Stomach (tissue), 9 donors: ENCODE results near the gene SBF1. TPM values are rescaled to one million over a fixed set of nuclear protein-coding genes. Genes with fewer than 3 reads are reported as not detected.

ENCODE experiments used
- DNase-seq, 2 donors: peaks; one replicate each; pipeline versions ENCODE4 v3.0.0 to v3.0.0-alpha.2; 2013 to 2019
- H3K27ac ChIP-seq, 5 donors: fragments of 200-600 bp in 4 of 5; sonication (generic) in 4 of 5; one replicate each; pipeline ENCODE4 v1.5.1; 2013 to 2019; ENCODE audit warnings: mild to moderate bottlenecking in 1 of 5, moderate library complexity in 1 of 5
- H3K27me3 ChIP-seq, 3 donors: fragments of 200-600 bp; sonication (generic); one replicate each; pipeline ENCODE4 v1.5.1; 2017 to 2019; ENCODE audit warnings: mixed run types in 1 of 3
- H3K36me3 ChIP-seq, 4 donors: fragments of 200-600 bp; sonication (generic); 1 replicate in 3 of 4; 2 replicates in 1 of 4; pipeline ENCODE4 v1.5.1; 2016 to 2019
- H3K4me1 ChIP-seq, 4 donors: fragments of 200-600 bp; sonication (generic); one replicate each; pipeline ENCODE4 v1.5.1; 2016 to 2019
- H3K4me3 ChIP-seq, 4 donors: fragments of 200-600 bp; sonication (generic) in 3 of 4; one replicate each; pipeline ENCODE4 v1.5.1; 2016 to 2019; ENCODE audit warnings: mild to moderate bottlenecking in 1 of 4
- H3K9me3 ChIP-seq, 4 donors: fragments of 200-600 bp; sonication (generic); one replicate each; pipeline ENCODE4 v1.5.1; 2016 to 2019
- EP300 ChIP-seq: sonication (generic); formaldehyde crosslinking; IDR thresholded peaks from one replicate; pipeline ENCODE4 v1.6.1; 2017; ENCODE audit warnings: antibody characterized with exemption
- POLR2A ChIP-seq, 4 donors: fragments of 450-650 bp; IDR thresholded peaks; one replicate each; pipeline ENCODE4 v1.6.1; 2016; ENCODE audit warnings: antibody characterized with exemption in 4 of 4, control low read depth in 2 of 4, mild to moderate bottlenecking in 1 of 4, moderate library complexity in 1 of 4
- POLR2AphosphoS5 ChIP-seq, 3 donors: sonication (generic); formaldehyde crosslinking; IDR thresholded peaks; one replicate each; pipeline ENCODE4 v1.6.1; 2016; ENCODE audit warnings: antibody characterized with exemption in 3 of 3
- WGBS, 5 donors: extraction: QIAGEN DNeasy Blood & Tissue Kit in 3 of 5; methylation state at CpG; one replicate each; pipeline versions ENCODE4 v1.1.5 to v1.1.7; 2013 to 2018; 5-methylcytosine and 5-hydroxymethylcytosine counted together
- intact Hi-C: fragments of 100-400 bp; cut with DNase I; formaldehyde crosslinking; loops from one replicate; pipeline ENCODE4 v1.15.1; 2023; ENCODE audit warnings: low total_unique reads
- polyA plus RNA-seq, 3 donors: library from polyadenylated mRNA; stranded (reverse); fragments of 200-250 nt; gene quantifications; one replicate each; pipeline ENCODE4 v1.2.3, GENCODE V29; 2013
- total RNA-seq, 5 donors: library from RNA; depleted of rRNA; stranded (reverse); fragments of >200 nt; gene quantifications; one replicate each; pipeline versions ENCODE4 v1.1.0 to v1.2.3, GENCODE V29; 2014 to 2016
- TF ChIP-seq, protein P1 (sequence below), 7 experiments: fragments of 450-650 bp in 4 of 7; fragments of 200-600 bp in 3 of 7; sonication (generic) in 3 of 7; IDR thresholded peaks; one replicate each; pipeline ENCODE4 v1.5.1; 2016 to 2019; ENCODE audit warnings: antibody characterized with exemption in 7 of 7, control low read depth in 2 of 7, mild to moderate bottlenecking in 1 of 7
- donor health status: healthy with polysubstance abuse.
- donor health status: Bipolar disorder and iron deficiency.
- donor health status: healthy.

Gene SBF1
- total and polyA plus RNA-seq, 8 donors: 9.6 to 122 (median 50.6) TPM

DNA sequence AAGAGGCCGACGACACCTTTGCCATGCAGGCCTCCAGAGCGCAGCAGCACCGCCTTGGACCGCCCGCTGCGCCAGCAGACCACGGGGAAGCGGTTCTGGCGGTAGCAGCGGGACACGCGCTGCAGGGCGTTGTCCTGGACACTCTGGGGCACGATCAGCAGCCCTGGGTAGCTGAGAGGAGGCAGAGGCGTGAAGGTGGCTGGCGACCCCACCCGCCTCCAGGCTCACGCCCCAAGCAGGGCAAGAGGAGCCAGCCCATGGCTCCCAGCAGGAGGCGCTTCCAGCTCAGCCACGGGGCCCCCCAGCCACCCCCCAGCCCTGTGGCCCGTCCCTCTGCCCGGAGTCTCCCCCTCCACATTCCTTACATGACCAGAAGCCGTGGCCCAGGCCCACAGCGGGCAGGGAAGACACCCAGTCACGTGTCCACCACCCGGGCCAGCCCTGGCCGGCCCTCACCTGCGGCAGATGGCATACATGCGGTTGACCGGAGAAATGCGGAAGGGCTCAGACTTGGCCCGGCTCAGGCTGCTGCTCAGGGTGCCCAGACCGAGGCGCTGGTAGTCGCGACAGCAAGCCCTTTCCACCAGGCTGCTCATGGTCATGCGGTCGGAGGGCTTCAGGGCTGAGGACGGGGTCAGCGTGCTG is 15.2 kb downstream of the SBF1 start:
- H3K27ac ChIP-seq: no peak overlapping the region
- no peak overlapping the region for H3K4me3 ChIP-seq
- no peaks in the 10 kb centered on the region for H3K27me3 ChIP-seq
- DNase-seq: no peak
- TF ChIP-seq POLR2AphosphoS5 (IDR thresholded peaks at IDR 0.05) (no peak), EP300 (no peak), POLR2A (IDR thresholded peaks at IDR 0.05) (no peak)
- TF ChIP-seq, protein P1, sequence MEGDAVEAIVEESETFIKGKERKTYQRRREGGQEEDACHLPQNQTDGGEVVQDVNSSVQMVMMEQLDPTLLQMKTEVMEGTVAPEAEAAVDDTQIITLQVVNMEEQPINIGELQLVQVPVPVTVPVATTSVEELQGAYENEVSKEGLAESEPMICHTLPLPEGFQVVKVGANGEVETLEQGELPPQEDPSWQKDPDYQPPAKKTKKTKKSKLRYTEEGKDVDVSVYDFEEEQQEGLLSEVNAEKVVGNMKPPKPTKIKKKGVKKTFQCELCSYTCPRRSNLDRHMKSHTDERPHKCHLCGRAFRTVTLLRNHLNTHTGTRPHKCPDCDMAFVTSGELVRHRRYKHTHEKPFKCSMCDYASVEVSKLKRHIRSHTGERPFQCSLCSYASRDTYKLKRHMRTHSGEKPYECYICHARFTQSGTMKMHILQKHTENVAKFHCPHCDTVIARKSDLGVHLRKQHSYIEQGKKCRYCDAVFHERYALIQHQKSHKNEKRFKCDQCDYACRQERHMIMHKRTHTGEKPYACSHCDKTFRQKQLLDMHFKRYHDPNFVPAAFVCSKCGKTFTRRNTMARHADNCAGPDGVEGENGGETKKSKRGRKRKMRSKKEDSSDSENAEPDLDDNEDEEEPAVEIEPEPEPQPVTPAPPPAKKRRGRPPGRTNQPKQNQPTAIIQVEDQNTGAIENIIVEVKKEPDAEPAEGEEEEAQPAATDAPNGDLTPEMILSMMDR (IDR thresholded peaks at IDR 0.05): no peak
- intact Hi-C loops: no loop called here
- H3K36me3 ChIP-seq: peaks cover 97 to 100% (median 100%) of the 10 kb centered on the region in 4 donors
- peaks cover 0 to 12% (median 4%) of the 10 kb centered on the region in 4 donors for H3K4me1 ChIP-seq
- H3K9me3 ChIP-seq: no peaks in the 10 kb centered on the region
- 92 to 96% (median 95%) methylated on average over 34 to 41 of the region's 41 CpGs for WGBS, 5 donors

DNA sequence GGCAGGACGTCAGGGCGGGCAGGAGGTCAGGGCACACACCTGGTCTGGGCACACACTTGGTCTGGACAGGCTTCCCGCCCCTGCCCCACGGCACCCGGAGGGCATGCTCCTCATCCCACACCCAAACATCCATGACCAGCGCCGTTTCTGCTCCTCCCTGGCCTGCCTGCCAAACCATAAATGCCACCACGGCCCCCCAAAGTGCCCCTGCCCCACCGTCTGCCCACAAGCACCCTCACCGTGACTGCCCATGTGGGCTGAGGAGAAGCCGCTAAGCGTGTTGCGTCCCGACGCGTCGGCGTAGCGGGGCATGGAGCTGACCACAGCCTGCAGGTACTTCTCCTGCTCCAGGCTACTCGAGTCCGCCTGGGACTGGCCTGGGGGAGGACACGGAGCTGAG is 15.8 kb downstream of the SBF1 start:
- intact Hi-C loops: no loop called here
- 89 to 95% (median 93%) methylated on average over 21 to 22 of the region's 22 CpGs for WGBS, 5 donors
- peaks cover 0 to 12% (median 4%) of the 10 kb centered on the region in 4 donors for H3K4me1 ChIP-seq
- DNase-seq: no peak
- no peaks in the 10 kb centered on the region for H3K27me3 ChIP-seq
- peaks cover 97 to 100% (median 100%) of the 10 kb centered on the region in 4 donors for H3K36me3 ChIP-seq
- H3K9me3 ChIP-seq: no peaks in the 10 kb centered on the region
- no peak overlapping the region for H3K27ac ChIP-seq
- TF ChIP-seq, protein P1 (IDR thresholded peaks at IDR 0.05): no peak
- no peak for TF ChIP-seq POLR2AphosphoS5 (IDR thresholded peaks at IDR 0.05)
- no peak for TF ChIP-seq EP300
- TF ChIP-seq POLR2A (IDR thresholded peaks at IDR 0.05): no peak
- no peak overlapping the region for H3K4me3 ChIP-seq

DNA sequence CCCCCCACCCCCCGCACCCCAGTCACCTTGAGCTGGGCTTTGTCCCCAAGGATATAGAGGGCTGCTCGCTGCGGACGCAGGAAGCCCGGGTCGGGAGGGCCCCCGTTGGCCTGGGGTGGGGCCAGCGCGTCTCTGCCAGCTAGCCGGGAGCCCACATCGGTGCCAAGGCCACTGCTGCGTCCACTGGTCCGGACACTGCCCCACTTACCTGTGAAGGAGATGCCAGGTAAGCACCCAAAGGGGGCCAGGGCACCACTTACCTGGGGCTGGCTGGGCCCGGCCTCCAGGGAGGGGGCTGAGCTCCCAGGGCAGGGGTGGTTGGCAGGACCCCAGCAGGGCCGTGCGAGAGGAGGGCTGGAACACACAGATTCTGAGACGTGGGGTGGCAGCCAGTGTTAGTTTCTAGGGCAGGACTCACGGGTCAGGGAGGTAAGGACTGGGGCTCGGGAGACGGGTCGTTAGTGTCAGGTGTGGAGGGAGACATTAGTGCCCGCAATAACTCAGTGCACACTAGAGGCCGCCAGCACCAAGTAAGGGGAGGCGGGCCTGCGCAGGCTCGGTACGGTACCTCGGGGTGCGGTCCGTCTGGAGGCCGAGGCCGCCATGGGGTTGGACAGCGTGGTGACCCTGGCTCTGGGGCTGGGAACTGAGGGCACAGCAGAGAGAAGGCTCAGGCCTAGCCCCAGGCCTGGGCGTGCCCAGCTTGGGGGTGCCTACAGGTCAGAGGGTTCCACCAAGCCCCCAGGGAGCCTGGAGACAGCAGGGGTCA is 18.2 kb downstream of the SBF1 start:
- intact Hi-C loops: no loop called here
- DNase-seq: no peak
- no peaks in the 10 kb centered on the region for H3K9me3 ChIP-seq
- no peaks in the 10 kb centered on the region for H3K27me3 ChIP-seq
- H3K4me3 ChIP-seq: no peak overlapping the region
- TF ChIP-seq EP300 (no peak), POLR2A (IDR thresholded peaks at IDR 0.05) (no peak), POLR2AphosphoS5 (IDR thresholded peaks at IDR 0.05) (no peak)
- TF ChIP-seq, protein P1 (IDR thresholded peaks at IDR 0.05): no peak
- peaks cover 78 to 99% (median 95%) of the 10 kb centered on the region in 4 donors for H3K36me3 ChIP-seq
- WGBS, 5 donors: 76 to 87% (median 86%) methylated on average over 17 to 34 of the region's 34 CpGs
- peaks cover 0 to 12% (median 4%) of the 10 kb centered on the region in 4 donors for H3K4me1 ChIP-seq
- H3K27ac ChIP-seq: no peak overlapping the region

DNA sequence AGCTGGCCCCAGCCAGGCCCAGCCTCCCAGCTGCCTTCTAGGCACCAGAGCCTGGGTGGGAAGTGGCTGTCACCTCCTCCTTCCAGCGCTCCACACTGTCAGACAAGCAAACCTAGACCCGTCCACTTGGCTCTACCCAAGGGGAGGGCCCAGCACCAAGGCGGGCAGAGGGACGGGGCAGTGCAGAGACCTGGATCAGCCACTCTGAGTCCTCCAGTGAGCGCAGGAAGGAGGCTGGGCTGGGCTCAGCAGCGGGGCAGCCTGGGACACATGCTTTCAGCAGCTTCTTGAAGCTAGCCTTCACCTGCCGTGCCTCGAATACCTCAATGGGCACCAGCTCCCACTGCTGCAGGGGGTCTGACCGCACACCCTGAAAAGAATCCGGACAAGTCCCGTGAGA is 18.8 kb downstream of the SBF1 start:
- no peaks in the 10 kb centered on the region for H3K27me3 ChIP-seq
- H3K4me3 ChIP-seq: no peak overlapping the region
- no peaks in the 10 kb centered on the region for H3K9me3 ChIP-seq
- H3K27ac ChIP-seq: no peak overlapping the region
- peaks cover 0 to 5% (median 1%) of the 10 kb centered on the region in 4 donors for H3K4me1 ChIP-seq
- H3K36me3 ChIP-seq: peaks cover 72 to 98% (median 95%) of the 10 kb centered on the region in 4 donors
- WGBS, 5 donors: 88 to 98% (median 95%) methylated on average over 4 to 11 of the region's 11 CpGs
- intact Hi-C loops: no loop called here
- no peak for DNase-seq
- TF ChIP-seq EP300 (no peak), POLR2AphosphoS5 (IDR thresholded peaks at IDR 0.05) (no peak), POLR2A (IDR thresholded peaks at IDR 0.05) (no peak)
- TF ChIP-seq, protein P1 (IDR thresholded peaks at IDR 0.05): no peak
